ENCODE data around the gene EPHA2.
"Not testable (repeated sequence)": the region's sequence is repeated elsewhere in the genome, so short reads cannot be mapped to it uniquely, and the experiment has no call there.

EPHA2 gene

DNA sequence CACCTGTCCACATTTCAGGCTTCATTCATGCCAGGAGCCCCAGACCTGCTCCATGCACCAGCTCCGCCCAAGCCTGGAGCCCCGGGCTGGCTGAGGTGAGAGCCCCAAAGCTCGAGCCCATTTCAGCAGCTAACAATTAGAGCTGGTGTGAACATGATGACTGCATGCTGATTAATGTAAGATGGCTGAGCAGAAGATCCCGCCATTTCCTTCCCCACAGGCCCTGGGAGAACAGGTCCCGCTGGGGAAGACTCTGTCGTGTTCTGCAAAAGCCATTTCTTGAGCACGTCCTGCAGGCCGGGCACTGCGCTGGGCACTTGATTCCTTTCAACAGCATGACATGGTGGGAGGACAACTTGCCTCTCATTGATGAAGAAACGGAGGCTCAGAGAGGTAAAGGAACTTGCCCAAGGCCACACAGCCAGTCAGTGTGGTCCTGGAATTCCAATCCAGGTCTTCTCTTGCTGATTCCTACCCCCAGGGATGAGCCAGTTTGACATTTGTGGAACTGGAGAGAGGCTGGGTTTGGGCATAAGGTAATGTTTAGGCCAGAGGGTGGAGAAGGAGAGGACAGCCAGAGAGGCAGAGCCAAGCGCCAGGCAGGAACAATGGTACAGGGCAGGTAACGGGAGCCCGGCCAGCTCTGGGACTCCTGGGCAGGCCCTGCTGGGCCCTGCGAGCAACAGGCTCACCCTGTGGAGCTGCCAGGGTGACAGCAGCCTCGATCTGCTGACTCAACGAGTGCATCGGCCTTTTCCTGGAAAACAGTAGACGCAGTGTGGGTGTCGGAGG lies 28.1 kb upstream of the EPHA2 start:
- no peak for DNase-seq (ENCODE audit: low read depth)

DNA sequence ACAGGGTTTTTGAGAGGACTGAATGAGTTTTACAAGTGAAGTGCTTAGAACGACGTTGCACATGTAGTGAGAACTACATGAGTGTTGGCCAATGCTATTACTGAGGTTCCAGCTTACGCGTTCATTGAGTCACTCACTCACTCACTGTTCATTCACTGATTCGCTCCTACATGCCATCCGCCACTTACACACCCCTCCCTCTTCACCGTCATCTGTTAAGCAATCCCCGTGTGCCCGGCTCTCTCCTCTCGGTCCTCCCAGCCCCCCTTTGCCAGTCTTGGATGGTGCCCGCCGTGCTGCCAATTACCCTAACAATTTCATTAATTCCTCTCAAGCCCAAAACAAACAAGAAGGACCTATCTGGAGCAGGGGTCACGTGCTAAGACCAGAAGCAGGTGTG lies 27.3 kb upstream of the EPHA2 start:
- no peak for DNase-seq (ENCODE audit: low read depth)

GRCh38 chr1:16181887-16182719 lies 26.2 kb upstream of the EPHA2 start:
- DNase-seq (ENCODE audit: low read depth): no peak

DNA sequence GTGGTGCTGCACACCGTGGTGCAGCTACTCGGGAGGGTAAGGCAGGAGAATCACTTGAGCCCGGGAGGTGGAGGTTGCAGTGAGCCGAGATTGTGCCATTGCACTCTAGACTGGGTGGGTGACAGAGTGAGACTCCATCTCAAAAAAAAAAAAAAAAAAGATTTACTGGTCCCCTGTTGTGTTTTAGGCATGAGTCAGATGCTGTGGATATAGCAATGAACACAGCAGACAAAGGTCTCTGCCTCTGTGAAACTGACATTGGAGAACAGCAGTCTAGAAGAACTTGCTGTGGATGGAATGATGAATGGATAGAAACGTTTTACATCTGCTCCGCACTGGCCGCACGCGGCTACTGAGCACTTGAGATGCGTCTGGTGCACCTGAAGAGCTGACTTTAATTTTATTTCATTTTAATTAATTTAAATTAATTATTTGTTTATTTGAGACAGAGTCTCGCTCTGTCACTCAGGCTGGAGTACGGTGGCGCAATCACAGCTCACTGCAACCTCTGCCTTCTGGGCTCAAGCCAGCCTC lies 24.5 kb upstream of the EPHA2 start:
- DNase-seq (ENCODE audit: low read depth): no peak

GRCh38 chr1:16178596-16179497 lies 23.0 kb upstream of the EPHA2 start:
- no peak for DNase-seq (ENCODE audit: low read depth)

- DNase-seq (ENCODE audit: low read depth): no peak
These were observed 21.4 kb upstream of the EPHA2 start for GRCh38 chr1:16177306-16177705.

- DNase-seq (ENCODE audit: low read depth): no peak
These were observed 20.8 kb upstream of the EPHA2 start for GRCh38 chr1:16176653-16177052.

GRCh38 chr1:16175610-16176553 lies 20.0 kb upstream of the EPHA2 start:
- DNase-seq (ENCODE audit: low read depth): no peak

GRCh38 chr1:16174886-16175598 lies 19.2 kb upstream of the EPHA2 start:
- no peak for DNase-seq (ENCODE audit: low read depth)

GRCh38 chr1:16174261-16174868 lies 18.5 kb upstream of the EPHA2 start:
- no peak for DNase-seq (ENCODE audit: low read depth)

- DNase-seq (ENCODE audit: low read depth): no peak
These were observed 17.8 kb upstream of the EPHA2 start for GRCh38 chr1:16173447-16174260.

DNA sequence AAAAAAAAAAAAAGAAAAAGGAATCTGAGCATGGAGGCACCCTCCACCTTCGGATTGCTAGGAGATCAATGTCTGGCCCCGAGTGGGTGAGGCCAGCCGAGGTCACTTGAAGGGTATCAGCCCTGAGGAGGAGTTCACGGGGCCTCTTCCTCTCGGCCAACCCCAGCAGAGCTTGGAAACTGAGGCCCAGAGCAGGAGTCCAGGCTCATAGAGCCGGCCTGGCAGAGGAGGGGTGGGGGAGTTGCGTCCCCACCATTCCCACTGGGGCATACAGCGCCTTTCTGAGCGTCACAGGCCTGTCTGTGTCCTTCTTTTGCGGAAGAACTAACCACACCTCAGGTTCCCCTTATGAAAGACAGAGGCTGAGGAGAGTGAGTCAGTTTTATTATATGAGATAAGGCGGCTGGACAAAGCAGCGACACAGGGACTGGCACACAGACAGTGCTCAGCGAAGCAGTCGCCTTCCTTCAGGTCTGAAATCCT lies 17.1 kb upstream of the EPHA2 start:
- DNase-seq (ENCODE audit: low read depth): no peak

DNA sequence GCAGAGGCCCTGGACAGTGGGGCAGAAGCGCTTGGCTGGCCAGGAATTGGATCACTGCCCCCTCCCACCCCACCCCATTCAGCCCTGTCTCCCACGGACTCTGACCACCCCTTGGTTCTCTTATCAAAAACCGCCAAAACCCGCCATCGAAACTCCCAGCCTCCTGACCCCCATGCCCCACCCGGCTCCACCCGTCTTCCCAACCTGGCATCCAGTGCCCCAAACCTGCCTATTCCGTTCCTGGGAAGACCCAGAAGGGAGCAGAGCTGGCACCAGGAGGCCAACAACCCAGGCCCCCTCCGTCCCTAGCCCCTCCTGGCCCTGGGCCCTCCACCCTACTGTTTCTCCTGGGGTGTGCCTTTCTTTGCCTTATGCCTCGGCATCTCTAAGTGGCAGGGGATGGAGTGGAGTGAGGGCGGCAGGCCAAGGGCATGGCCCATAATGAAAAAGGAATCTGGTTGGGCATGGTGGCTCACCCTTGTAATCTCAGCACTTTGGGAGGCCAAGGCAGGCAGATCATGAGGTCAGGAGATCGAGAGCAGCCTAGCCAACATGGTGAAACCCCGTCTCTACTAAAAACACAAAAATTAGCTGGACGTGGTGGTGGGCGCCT lies 16.5 kb upstream of the EPHA2 start:
- no peak for DNase-seq (ENCODE audit: low read depth)

DNA sequence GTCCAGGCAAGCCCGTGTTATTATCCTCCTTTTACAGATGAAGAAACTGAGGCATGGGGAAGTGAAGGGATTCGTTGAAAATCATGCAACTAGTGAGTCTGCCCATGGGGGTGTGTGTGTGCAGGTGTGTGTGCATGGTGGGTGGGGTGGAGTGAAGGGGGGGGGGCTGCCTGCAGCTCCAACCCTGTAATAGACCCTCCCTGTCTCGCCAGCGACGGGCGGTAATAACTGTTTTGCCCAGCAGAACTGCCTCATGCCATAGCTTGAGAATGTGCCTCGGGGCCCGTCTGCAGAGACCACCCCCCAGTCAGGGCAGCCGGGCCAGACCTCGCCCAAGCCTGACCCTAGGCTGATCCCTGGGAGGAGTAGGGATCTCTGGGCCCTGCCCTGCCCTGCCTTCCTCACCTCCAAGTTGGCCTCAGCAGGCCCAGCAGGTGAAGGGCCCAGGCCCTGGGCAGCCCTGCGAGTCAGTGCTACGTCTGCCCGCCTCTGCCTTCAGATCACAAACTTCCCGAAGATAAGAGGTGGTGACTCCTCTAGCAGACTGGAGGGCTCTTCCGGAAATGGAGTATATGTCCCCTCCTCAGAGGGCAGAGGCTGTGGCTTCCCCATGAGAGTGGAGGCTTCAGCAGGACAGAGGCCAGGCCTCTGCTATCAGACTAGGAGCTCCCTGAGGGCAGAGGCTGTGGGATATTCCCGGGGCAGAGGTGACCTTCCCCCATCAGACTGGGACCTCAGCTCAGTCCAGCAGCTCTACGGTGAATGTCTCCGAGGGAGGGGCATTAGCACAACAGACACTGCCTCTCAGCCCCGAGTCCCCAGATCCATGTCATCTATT lies 15.7 kb upstream of the EPHA2 start:
- no peak for DNase-seq (ENCODE audit: low read depth)

- DNase-seq (ENCODE audit: low read depth): no peak
These were observed 14.4 kb upstream of the EPHA2 start for GRCh38 chr1:16170283-16170673.

DNA sequence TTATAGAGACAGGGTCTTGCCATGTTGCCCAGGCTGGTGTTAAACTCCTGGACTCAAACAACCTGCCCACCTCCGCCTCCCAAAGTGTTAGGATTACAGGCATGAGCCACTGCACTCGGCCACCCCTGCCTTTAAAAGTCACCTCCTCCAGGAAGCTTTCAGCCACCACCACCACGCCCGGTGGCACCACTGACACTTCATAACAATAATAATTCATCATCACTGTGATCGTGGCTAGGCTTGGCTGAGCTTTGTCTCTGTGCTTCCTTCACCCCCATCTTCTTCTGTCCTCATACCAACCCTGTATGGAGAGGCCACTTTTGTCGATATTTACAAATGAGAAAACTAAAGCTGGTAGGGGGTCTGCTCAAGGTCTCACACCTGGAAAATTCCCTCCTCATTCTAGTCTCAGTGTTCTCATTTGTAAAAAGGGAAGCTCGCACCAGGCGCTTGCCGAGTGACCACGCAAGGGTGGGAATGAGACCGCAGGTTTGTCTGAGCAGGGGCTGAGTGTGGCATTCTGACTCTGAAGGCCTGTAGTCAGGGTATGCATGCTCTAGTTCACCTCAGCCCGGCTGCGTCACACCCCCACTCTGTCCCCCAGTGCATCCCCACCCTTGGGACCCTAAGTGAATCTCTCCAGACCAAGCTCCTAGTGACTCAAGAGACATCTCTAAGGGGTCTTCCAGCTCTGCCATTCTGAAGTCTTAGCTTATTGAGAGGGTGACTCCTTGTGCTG lies 12.9 kb upstream of the EPHA2 start:
- DNase-seq (ENCODE audit: low read depth): no peak

GRCh38 chr1:16168144-16168495 lies 12.3 kb upstream of the EPHA2 start:
- DNase-seq (ENCODE audit: low read depth): not testable (repeated sequence)

Data from stimulated activated CD8-positive, alpha-beta memory T cell treated with anti-CD3 and anti-CD28 coated beads, Interleukin-7, amount 100 ng/mL, for 24 hours (primary cell).